Dendritic cell treated with granulocyte-macrophage colony-stimulating factor and Interleukin-4, amounts not matched to agents 40 ng/mL and 50 ng/mL, for 4 days (primary cell): ENCODE data around the gene CCL26.
"Not testable (repeated sequence)": the region's sequence is repeated elsewhere in the genome, so short reads cannot be mapped to it uniquely, and the experiment has no call there.

Experiments used
- H3K27ac Mint-ChIP-seq: one replicate; pipeline ENCODE4 v1.8.0; 2022; ENCODE audit warnings: mild to moderate bottlenecking, mixed read lengths
- H3K27me3 Mint-ChIP-seq: one replicate; pipeline ENCODE4 v1.8.0; 2022; ENCODE audit warnings: mild to moderate bottlenecking, mixed read lengths
- H3K36me3 Mint-ChIP-seq: one replicate; pipeline ENCODE4 v1.8.0; 2022; ENCODE audit warnings: low read depth, mixed read lengths
- H3K4me1 Mint-ChIP-seq: one replicate; pipeline ENCODE4 v1.8.0; 2022; ENCODE audit warnings: low read depth, mixed read lengths
- H3K4me3 Mint-ChIP-seq: one replicate; pipeline ENCODE4 v1.8.0; 2022; ENCODE audit warnings: mild to moderate bottlenecking, moderate library complexity, mixed read lengths
- H3K9me3 Mint-ChIP-seq: one replicate; pipeline ENCODE4 v1.8.0; 2022; ENCODE audit warnings: mixed read lengths
- intact Hi-C: fragments of 100-400 bp; cut with micrococcal nuclease; formaldehyde crosslinking; loops from one replicate; pipeline ENCODE4 v1.15.0; 2022

Gene CCL26

DNA sequence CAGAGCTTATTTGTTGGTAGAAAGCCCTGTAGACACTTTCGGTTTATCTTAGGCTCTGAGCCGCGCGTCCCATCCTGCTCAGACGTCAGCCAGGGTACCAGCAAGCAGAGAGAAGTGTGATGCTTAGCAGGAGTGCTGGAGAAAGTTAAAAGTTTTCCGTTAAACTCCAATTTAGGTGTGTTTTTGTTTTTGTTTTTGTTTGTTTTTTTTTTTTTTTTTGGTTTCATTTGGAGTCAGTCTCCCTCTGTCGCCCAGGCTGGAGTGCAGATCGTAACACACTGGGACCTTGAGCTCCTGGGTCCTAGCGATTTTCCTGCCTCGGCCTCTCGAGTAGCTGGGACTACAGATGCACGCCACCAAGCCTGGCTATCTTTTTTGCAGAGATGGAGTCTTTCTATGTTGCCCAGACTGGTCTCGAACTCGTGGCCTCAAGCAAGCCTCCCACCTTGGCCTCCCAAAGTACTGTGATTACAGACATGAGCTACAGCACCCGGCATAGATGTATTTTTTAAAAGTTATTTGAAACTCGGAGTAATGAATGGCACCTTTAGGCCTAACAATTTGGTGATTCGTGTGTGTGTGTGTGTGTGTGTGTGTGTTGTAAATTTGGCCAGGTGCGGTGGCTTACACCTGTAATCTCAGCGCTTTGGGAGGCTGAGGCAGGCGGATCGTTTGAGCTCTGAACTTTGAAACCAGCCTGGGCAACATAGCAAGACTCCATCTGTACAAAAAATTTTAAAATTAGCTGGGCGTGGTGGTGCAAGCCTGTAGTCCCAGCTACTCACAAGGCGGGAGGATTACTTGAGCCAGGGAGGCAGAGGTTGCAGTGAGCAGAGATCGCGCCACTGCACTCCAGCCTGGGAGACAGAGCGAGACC is 32.0 kb downstream of the CCL26 start:
- Mint-ChIP-seq H3K36me3 (peaks cover 17% of the 10 kb centered on the region), H3K27me3 (peaks cover 5% of the 10 kb centered on the region), H3K9me3 (no peaks in the 10 kb centered on the region), H3K4me1 (peaks cover 66% of the 10 kb centered on the region), H3K4me3 (peak overlapping the region; percentile 85), H3K27ac (peak overlapping the region; percentile 96)
- intact Hi-C loops: no loop called here

DNA sequence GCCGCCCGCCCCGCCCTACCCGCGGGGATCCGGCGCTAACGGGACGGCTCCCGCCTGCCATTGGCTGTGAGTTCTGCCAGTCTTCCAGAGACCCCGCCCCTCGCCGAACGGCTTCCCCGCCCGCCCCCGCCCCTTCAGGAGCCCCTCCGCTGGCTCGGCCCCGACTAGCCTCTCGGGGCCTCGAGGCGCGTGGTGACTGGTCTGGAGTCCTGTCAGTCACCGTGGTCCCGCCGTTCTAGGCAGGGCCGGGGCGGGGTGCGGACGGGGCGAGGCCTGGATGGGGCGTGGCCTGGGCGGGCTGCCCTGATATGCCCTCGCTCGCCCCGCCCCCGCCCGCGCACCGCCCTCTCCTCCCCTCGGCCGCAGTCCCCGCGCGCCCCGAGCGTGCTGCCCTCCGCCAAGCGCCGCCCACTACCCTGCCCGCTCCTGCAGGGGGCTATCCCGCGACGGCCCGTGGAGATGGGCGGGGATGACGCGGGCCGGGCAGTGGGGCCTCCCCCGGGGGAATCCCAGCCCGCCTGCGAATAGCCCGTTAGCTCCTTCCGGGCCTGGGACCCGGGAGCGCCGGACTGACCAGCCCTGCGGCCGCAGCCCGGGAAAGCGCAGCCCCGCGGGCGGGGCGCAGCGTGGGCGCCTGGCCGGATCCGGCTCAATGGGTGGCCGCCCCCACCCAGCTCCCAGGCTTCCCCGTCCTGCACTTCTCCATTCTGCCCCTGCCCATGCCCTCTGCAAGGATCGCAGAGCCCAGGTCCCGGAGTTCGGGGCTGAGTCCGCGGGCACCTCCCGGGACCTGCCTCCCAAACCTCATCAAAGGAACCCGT is 32.8 kb downstream of the CCL26 start:
- Mint-ChIP-seq H3K27ac (peak overlapping the region; percentile 96), H3K4me1 (peaks cover 72% of the 10 kb centered on the region), H3K36me3 (peaks cover 20% of the 10 kb centered on the region), H3K9me3 (no peaks in the 10 kb centered on the region), H3K27me3 (peaks cover 5% of the 10 kb centered on the region), H3K4me3 (peak overlapping the region; percentile 99)
- intact Hi-C loops: no loop called here

- intact Hi-C loops: no loop called here
- peak within 1 kb of the TSS; percentile 96 for H3K27ac Mint-ChIP-seq
- H3K27me3 Mint-ChIP-seq: peaks cover 5% of the 10 kb centered on the region
- no peaks in the 10 kb centered on the region for H3K9me3 Mint-ChIP-seq
- peak within 1 kb of the TSS; percentile 99 for H3K4me3 Mint-ChIP-seq
- peaks cover 73% of the 10 kb centered on the region for H3K4me1 Mint-ChIP-seq
- peaks cover 21% of the 10 kb centered on the region for H3K36me3 Mint-ChIP-seq
Measured at GRCh38 chr7:75738604-75738974, 33.4 kb downstream of the CCL26 start, which contains the start of gene HIP1. TSS of gene HIP1 (minus strand) at chr7:75738941. CDS start at chr7:75738920, 21 bp downstream.

DNA sequence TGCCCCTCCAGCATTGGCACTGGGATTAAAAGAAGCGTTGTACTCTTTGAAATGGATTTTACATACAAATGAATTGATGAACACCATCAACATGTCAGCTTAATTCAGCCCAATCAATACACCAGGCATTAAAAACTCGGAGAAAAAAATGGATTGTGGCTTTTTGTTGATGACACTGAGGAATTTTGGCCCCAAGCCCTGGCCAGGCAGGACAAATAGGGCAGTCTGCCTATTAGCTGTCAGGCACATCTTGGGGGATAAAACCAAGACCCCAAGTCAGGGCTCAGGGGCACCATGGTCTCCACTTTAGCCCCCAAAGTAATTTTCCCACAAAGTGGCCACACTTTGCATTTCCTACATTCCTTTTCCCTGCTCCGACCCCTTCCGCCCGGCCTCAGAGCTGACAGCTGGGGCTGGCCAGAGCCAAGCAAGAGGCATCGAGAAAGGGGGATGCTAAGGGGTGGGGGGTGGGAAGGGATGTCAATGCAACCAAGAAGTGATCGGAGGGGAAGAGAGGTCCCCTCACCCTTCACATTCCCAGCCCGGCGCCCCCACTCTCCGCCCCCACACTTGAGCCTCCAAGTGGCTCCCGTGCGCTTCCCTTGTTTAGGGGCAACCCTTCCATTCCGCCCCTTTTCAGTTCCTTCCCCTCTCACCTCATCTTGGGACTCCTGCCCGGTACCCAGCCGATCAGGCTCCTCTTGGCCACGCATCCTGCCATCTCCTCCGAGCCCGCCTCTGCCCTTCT is 34.0 kb downstream of the CCL26 start:
- Mint-ChIP-seq H3K27ac (peak overlapping the region; percentile 92), H3K27me3 (no peaks in the 10 kb centered on the region), H3K36me3 (peaks cover 27% of the 10 kb centered on the region), H3K4me3 (peak overlapping the region; percentile 99), H3K9me3 (no peaks in the 10 kb centered on the region), H3K4me1 (peaks cover 74% of the 10 kb centered on the region)
- intact Hi-C loops: no loop called here

DNA sequence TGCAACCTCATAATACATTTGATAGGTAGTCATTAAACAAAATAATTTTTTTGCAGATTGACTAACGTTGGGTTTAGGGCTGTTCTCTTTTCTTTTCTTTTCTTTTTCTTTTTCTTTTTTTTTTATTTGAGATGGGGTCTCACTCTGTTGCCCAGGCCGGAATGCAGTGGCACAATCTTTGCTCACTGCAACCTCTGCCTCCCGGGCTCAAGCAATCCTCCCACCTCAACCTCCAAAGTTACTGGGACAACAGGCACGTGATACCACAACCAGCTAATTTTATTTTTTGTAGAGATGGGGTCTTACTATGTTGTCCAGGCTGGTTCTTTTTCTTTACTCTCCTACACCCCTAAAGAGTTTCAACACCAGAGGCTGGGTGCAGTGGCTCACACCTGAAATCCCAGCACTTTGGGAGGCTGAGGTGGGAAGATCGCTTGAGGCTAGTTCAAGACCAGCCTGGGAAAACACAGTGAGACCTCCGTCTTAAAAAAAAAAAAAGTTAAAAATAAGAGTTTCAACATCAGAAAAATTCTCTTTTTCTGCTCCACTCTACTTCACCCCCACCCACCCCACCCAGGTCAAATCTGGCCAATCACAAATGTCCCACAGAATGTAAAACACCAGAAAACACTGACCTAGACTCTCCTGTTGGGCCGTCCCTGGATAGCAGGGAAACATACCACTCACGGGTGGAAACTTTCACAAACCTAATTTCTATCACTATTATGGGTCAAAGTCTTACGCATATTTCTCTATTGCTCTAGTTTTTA is 36.2 kb downstream of the CCL26 start:
- intact Hi-C loops: no loop called here
- peaks cover 67% of the 10 kb centered on the region for H3K4me1 Mint-ChIP-seq
- H3K9me3 Mint-ChIP-seq: no peaks in the 10 kb centered on the region
- H3K27ac Mint-ChIP-seq: no peak overlapping the region
- H3K36me3 Mint-ChIP-seq: peaks cover 45% of the 10 kb centered on the region
- H3K27me3 Mint-ChIP-seq: no peaks in the 10 kb centered on the region
- H3K4me3 Mint-ChIP-seq: no peak overlapping the region

- no peak overlapping the region for H3K4me3 Mint-ChIP-seq
- peaks cover 45% of the 10 kb centered on the region for H3K36me3 Mint-ChIP-seq
- peak overlapping the region; percentile 15 for H3K27ac Mint-ChIP-seq
Measured at GRCh38 chr7:75734586-75735458, 37.2 kb downstream of the CCL26 start.

DNA sequence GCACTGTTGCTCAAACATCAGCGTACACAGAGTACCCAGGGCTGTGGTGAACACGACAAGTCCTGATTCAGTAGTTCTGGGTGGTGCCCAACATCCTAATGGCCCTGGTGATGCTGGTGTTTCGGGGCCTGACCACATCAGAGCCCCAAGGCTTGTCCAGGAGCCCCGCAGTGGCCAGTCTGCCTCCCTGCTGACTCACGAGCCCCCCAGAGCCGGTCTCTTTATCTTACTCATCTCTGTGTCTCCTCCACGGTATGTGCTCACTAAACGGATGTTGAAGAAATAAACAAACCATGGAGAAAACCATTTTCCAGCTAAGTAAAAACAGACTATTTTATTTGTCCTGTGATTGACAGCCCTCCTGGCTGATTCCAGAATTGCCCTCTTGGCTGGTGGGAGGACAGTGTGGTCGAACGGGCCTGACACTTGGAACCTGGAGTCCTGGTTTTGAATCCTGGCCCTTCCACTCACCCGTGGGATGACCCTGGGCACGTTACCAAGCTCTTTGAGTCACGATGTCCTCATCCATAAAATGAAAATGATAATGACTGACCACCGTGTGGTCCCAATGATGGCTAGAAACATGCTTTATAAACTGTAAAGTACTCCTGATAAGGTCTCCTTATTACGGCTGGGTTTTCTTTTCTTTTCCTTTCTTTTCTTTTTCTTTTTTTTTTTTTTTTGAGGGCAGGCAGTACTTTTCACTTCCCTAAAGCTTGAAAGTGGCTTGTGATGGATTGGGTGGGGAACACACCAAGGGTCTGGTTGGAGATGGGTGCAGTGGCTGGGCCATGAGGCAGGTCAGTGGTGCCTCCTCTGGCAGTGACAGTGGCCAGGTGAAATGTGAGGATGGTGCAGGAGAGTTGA is 39.0 kb downstream of the CCL26 start:
- Mint-ChIP-seq H3K4me3 (no peak overlapping the region), H3K9me3 (no peaks in the 10 kb centered on the region)

More at GRCh38 chr7:75734586-75735458, 37.2 kb downstream of the CCL26 start:
- H3K27me3 Mint-ChIP-seq: no peaks in the 10 kb centered on the region
- H3K4me1 Mint-ChIP-seq: peaks cover 64% of the 10 kb centered on the region
- intact Hi-C loops: no loop called here
- H3K9me3 Mint-ChIP-seq: no peaks in the 10 kb centered on the region

DNA sequence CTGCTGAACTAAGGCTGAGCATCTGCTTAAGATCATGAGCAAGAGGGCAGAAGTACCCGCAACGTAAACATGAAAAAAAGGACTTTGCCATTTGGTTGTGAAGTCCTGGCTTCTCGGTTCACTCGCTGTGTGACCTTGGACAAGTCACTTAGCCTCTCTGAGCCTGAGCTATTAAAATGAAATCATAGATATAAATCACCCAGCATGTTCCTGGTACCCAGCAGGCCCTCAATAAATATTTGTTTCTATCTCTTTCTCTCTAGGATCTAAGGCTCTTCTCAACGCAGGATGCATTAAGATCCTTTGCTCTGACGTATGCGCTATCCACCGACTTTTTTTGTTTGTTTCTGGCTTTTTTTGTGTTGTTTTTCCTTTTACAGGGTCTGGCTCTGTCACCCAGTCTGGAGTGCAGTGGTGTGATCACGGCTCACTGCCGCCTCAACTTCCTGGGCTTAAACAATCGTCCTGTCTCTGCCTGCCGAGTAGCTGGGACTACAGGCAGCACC is 39.9 kb downstream of the CCL26 start:
- Mint-ChIP-seq H3K9me3 (no peaks in the 10 kb centered on the region), H3K27ac (no peak overlapping the region), H3K36me3 (peaks cover 43% of the 10 kb centered on the region), H3K27me3 (no peaks in the 10 kb centered on the region), H3K4me1 (peaks cover 62% of the 10 kb centered on the region), H3K4me3 (no peak overlapping the region)
- intact Hi-C loops: no loop called here

More for the DNA sequence above, 39.0 kb downstream of the CCL26 start:
- H3K4me1 Mint-ChIP-seq: peaks cover 68% of the 10 kb centered on the region
- peaks cover 43% of the 10 kb centered on the region for H3K36me3 Mint-ChIP-seq
- intact Hi-C loops: no loop called here
- no peaks in the 10 kb centered on the region for H3K27me3 Mint-ChIP-seq
- no peak overlapping the region for H3K27ac Mint-ChIP-seq

- Mint-ChIP-seq H3K27me3 (no peaks in the 10 kb centered on the region), H3K36me3 (peaks cover 33% of the 10 kb centered on the region), H3K4me1 (peaks cover 61% of the 10 kb centered on the region), H3K9me3 (no peaks in the 10 kb centered on the region), H3K4me3 (no peak overlapping the region), H3K27ac (peak overlapping the region; percentile 54)
- intact Hi-C loops: loop anchor here (5.0 kb wide), 1 partner anchor 32 kb away; no protein-coding TSS in a partner anchor
Measured at GRCh38 chr7:75729851-75730274, 42.1 kb downstream of the CCL26 start.

DNA sequence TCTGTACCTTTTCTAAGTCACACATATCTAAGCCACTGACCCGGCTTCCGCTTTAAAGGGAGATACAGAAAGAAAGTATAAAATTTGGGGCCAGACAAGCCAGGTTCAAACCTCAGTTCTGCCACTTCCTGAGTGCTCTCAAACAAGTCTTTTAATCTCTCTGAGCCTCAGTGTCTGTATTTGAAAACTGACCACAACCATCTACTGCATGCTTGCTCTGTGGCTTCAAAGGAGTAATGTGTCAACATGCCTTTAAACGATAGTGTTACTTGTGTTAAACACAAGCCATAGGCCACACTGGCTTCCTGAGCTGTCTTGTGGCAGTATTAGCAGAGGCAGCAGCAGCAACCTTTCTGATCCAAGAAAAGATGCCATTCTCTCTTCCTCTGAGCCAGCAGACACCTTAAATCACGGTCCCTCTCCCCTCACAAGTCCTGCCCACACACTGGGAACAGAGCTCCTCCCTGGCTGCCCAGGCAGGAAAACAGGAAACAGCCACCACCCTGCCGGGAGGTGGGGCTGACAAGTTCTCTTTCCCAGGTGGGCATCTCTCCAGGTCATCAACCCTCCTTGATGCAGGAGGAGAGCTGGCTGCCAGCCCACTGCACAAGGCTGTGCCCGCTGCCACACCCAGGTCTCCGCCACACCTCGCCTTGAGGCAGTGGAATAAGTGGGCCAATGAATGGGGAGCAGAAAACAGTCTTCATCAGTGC is 44.0 kb downstream of the CCL26 start:
- Mint-ChIP-seq H3K9me3 (no peaks in the 10 kb centered on the region), H3K27ac (no peak overlapping the region), H3K36me3 (peaks cover 31% of the 10 kb centered on the region), H3K4me1 (peaks cover 52% of the 10 kb centered on the region), H3K4me3 (no peak overlapping the region), H3K27me3 (no peaks in the 10 kb centered on the region)
- intact Hi-C loops: loop anchor here (5.0 kb wide), 1 partner anchor 34 kb away; no protein-coding TSS in a partner anchor

- H3K27ac Mint-ChIP-seq, H3K4me3 Mint-ChIP-seq, H3K27me3 Mint-ChIP-seq, H3K9me3 Mint-ChIP-seq: not testable (repeated sequence)
- Mint-ChIP-seq H3K36me3 (peaks cover 24% of the 10 kb centered on the region), H3K4me1 (peaks cover 51% of the 10 kb centered on the region)
- intact Hi-C loops: loop anchor here (5.0 kb wide), 1 partner anchor 35 kb away; no protein-coding TSS in a partner anchor
Measured at GRCh38 chr7:75727351-75727750, 44.7 kb downstream of the CCL26 start.
